Gastrocnemius medialis (tissue), 4 donors: Measurements from ENCODE around the gene CHURC1. TPM values are rescaled to one million over a fixed set of nuclear protein-coding genes. Genes with fewer than 3 reads are reported as not detected.

Source experiments
- ATAC-seq, 2 donors: fragments of 150-250 bp; one replicate each; pipeline ENCODE4 v1.9.1; 2016
- DNase-seq, 2 donors: peaks; one replicate each; pipeline ENCODE4 v3.0.0-alpha.2; 2019
- H3K27ac ChIP-seq, 4 donors: fragments of 200-600 bp; sonication (generic); 1 replicate in 1 of 4; 2 replicates in 3 of 4; pipeline ENCODE4 v1.5.1; 2016 to 2018; ENCODE audit warnings: mild to moderate bottlenecking in 2 of 4, moderate library complexity in 1 of 4
- H3K27me3 ChIP-seq, 3 donors: fragments of 200-600 bp; sonication (generic) in 2 of 3; 1 replicate in 1 of 3; 2 replicates in 2 of 3; pipeline versions ENCODE4 v1.5.1 to v1.6.0; 2016 to 2019; ENCODE audit warnings: mild to moderate bottlenecking in 1 of 3, moderate library complexity in 1 of 3
- H3K36me3 ChIP-seq, 2 donors: fragments of 200-600 bp; sonication (generic) in 1 of 2; one replicate each; pipeline ENCODE4 v1.5.1; 2017 to 2018
- H3K4me1 ChIP-seq, 2 donors: fragments of 200-600 bp; sonication (generic) in 1 of 2; one replicate each; pipeline ENCODE4 v1.5.1; 2016 to 2017; ENCODE audit warnings: mild to moderate bottlenecking in 2 of 2
- H3K4me3 ChIP-seq, 4 donors: fragments of 200-600 bp; sonication (generic) in 3 of 4; 1 replicate in 1 of 4; 2 replicates in 3 of 4; pipeline ENCODE4 v1.5.1; 2016 to 2019; ENCODE audit warnings: mild to moderate bottlenecking in 2 of 4
- H3K9me3 ChIP-seq, 3 donors: fragments of 200-600 bp; sonication (generic) in 2 of 3; 1 replicate in 1 of 3; 2 replicates in 2 of 3; pipeline ENCODE4 v1.5.1; 2016 to 2019
- POLR2A ChIP-seq, 2 donors: fragments of 450-650 bp; IDR thresholded peaks; one replicate each; pipeline ENCODE4 v1.6.1; 2017; ENCODE audit warnings: antibody characterized with exemption in 2 of 2, mild to moderate bottlenecking in 2 of 2, moderate library complexity in 2 of 2
- in situ Hi-C, 4 donors: fragments of 200-750 bp; cut with MboI; loops; one replicate each; pipeline versions ENCODE4 v1.15.0 to v1.8.0; 2017; ENCODE audit warnings: low sequenced_read_pairs in 4 of 4
- intact Hi-C: fragments of 100-400 bp; cut with DNase I; formaldehyde crosslinking; loops from one replicate; pipeline ENCODE4 v1.15.1; 2023; ENCODE audit warnings: low total_unique reads
- total RNA-seq, 4 donors: library from RNA; depleted of rRNA; stranded (reverse); fragments of >200 nt; gene quantifications; one replicate each; pipeline versions ENCODE4 v1.1.0 to v1.2.3, GENCODE V29; 2016
- TF ChIP-seq, protein P1 (sequence below), 5 experiments: fragments of 450-650 bp in 3 of 5; fragments of 200-600 bp in 2 of 5; sonication (generic) in 2 of 5; IDR thresholded peaks in 4 of 5; conservative IDR thresholded peaks in 1 of 5; 1 replicate in 4 of 5; 2 replicates in 1 of 5; pipeline ENCODE4 v1.5.1; 2016 to 2019; ENCODE audit warnings: antibody characterized with exemption in 5 of 5, mild to moderate bottlenecking in 3 of 5, moderate library complexity in 3 of 5

CHURC1 gene
- total RNA-seq, 4 donors from 2014 or later, result 47.9 to 108 (median 79.6) TPM

DNA sequence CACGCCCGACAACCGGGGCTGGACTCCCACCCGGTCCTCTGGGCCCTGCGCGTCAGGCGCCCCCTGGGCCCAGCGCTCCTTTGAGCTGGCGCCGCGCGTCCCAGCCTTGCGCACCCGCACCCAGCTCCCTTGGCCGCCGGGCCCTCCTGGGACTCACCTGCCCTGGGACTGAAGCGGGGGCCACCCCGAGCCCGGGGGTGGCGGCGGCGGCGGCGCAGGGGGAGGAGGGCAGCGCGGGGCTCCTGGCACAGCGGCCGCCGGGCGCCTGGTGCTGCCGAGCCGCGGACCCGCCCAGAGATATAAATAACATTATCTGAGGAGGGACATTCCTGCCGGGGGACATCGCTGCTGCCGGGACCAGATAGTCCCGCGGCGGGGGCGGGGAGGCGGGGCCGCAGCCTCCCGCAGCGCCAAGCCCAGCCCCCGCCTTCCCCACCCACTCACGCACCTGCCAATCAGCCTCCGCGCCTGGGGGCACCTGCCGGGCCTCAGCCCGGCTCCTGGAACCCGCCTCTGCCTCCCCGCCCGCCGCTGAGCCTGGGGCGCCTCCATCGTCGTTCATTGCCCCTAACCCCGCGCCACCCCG lies 34.5 kb upstream of the CHURC1 start, which contains the start of gene SPTB:
SPTB (minus strand) TSS at position 273 of the 586 bp plus-strand sequence. CDS start 56,813 bp downstream, outside the sequence.
- H3K27ac ChIP-seq, result peak within 1 kb of the TSS; percentile 98 to 100 (median 98)
- in situ Hi-C loops, result loop anchor here in 2 of 4 donors (5.0 to 10.0 kb wide), 3 partner anchors 37 to 205 kb away; no protein-coding TSS in a partner anchor

DNA sequence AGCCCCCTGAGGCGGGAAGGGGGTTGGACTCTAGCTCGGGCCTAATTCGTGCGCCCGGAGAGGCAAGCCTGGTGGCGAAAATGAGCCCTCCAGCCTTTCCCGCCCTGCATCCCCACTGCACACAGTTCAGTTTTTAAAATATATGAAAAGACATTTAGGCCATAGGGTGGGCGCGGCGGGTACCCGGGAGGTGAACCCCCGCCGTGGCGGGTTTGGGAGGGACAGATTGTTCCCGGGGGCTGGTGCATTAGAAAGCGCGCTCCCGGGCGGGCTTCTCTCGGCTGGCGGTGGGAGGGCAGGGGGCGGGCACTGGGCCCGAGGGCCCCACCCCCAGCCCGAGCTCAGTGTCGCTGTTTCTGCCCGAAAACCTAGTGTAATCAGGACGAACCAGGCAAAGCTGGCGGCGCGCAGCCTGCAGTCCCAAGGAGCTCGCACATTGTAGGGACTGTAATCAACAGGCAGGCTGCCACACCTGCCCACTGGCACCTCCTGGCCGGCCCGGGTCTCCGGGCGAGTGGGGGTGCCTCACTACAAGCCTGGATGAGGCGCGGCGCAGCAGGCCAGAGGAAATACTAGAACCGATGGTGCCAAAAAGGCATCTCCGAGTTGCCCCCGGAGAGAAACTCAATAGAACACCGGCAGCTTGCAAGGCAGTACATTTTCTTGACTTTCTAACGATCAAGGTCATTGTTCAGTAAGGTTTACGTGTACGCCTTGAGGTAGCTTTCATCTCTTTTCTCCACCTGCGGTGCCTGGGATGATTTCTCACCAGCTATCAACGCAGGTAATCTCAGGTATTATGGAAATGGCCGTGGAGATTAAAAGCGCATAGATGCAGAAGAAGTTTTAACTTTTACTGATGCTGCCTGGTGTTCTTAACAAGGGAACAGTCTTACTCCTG lies 33.8 kb upstream of the CHURC1 start:
- Histone ChIP-seq H3K9me3 (no peaks in the 10 kb centered on the region), H3K27ac (peak overlapping the region; percentile 98 to 100 (median 98)), H3K36me3 (no peaks in the 10 kb centered on the region), H3K4me3 (peak overlapping the region; percentile 73 to 84 (median 75)), H3K4me1 (peaks cover 19 to 38% of the 10 kb centered on the region in 2 donors), H3K27me3 (peaks cover 0 to 2% (median 0%) of the 10 kb centered on the region in 3 donors)
- DNase-seq, result peak in 1 of 2 donors; percentile 38
- ATAC-seq, result peak; percentile 16 to 29
- TF ChIP-seq, protein P1, sequence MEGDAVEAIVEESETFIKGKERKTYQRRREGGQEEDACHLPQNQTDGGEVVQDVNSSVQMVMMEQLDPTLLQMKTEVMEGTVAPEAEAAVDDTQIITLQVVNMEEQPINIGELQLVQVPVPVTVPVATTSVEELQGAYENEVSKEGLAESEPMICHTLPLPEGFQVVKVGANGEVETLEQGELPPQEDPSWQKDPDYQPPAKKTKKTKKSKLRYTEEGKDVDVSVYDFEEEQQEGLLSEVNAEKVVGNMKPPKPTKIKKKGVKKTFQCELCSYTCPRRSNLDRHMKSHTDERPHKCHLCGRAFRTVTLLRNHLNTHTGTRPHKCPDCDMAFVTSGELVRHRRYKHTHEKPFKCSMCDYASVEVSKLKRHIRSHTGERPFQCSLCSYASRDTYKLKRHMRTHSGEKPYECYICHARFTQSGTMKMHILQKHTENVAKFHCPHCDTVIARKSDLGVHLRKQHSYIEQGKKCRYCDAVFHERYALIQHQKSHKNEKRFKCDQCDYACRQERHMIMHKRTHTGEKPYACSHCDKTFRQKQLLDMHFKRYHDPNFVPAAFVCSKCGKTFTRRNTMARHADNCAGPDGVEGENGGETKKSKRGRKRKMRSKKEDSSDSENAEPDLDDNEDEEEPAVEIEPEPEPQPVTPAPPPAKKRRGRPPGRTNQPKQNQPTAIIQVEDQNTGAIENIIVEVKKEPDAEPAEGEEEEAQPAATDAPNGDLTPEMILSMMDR (IDR thresholded peaks at IDR 0.05 in 4 of 5, conservative IDR thresholded peaks at IDR 0.05 in 1 of 5), result peak in 1 of 5 experiments; percentile 29
- TF ChIP-seq POLR2A (IDR thresholded peaks at IDR 0.05), result no peak
- intact Hi-C loops (no loop called here), in situ Hi-C loops (loop anchor here in 1 of 4 donors (10.0 kb wide), 1 partner anchor 206 kb away; no protein-coding TSS in a partner anchor)

More for the DNA sequence above, 34.5 kb upstream of the CHURC1 start, which contains the start of gene SPTB:
- ATAC-seq (peak; percentile 72 to 76), DNase-seq (peak; percentile 83 to 88)
- Histone ChIP-seq H3K27me3 (peaks cover 0 to 2% (median 0%) of the 10 kb centered on the region in 3 donors), H3K4me1 (peaks cover 27 to 45% of the 10 kb centered on the region in 2 donors), H3K36me3 (no peaks in the 10 kb centered on the region), H3K4me3 (peak within 1 kb of the TSS; percentile 73 to 84 (median 75)), H3K9me3 (no peaks in the 10 kb centered on the region)
- intact Hi-C loops, result loop anchor here (1.0 kb wide), 2 partner anchors 37 to 53 kb away; no protein-coding TSS in a partner anchor
- peak; percentile 90 to 93 for TF ChIP-seq POLR2A (IDR thresholded peaks at IDR 0.05)
- TF ChIP-seq, protein P1 (IDR thresholded peaks at IDR 0.05 in 4 of 5, conservative IDR thresholded peaks at IDR 0.05 in 1 of 5), result no peak

DNA sequence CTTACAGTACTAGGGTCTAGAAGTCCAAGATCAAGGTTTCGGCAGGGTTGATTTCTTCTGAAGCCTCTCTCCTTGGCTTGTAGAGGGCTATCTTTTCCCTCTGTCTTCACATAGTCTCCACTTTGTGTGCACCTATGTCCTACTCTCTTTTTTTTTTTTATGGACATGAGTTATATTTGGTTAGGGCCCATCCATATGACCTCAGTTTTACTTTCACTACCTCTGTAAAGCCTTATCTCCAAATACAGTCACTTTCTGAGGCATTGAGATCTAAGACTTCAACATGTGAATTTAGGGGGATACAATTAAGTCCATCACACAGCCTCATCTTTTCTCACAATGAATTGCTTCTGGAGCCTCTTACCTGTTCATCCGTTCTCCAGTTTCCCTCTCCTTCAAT lies 28.7 kb upstream of the CHURC1 start:
- in situ Hi-C loops, result loop anchor here in 1 of 4 donors (10.0 kb wide), 1 partner anchor 211 kb away; no protein-coding TSS in a partner anchor

DNA sequence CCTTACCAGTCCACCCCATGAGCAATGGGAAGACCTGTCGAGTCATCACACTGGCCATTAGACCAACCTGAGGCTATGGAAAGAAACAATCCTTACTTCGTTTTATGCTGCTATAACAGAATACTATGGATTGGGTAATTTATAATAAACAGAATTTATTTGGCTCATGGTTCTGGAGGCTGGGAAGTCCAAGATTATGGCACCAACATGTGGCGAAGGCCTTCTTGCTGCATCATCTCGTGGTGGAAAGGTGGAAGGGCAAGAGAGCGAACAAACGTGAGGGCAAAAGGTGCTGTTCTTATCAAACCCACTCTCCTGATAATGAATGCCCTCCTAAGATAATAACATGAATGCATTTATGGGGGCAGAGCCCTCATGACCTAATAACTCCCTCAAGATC lies 24.9 kb upstream of the CHURC1 start:
- in situ Hi-C loops (loop anchor here in 1 of 4 donors (10.0 kb wide), 1 partner anchor 215 kb away; no protein-coding TSS in a partner anchor), intact Hi-C loops (no loop called here)
- no peak for ATAC-seq

More for the DNA sequence above, 28.7 kb upstream of the CHURC1 start:
- no peak for TF ChIP-seq POLR2A (IDR thresholded peaks at IDR 0.05)
- TF ChIP-seq, protein P1 (IDR thresholded peaks at IDR 0.05 in 4 of 5, conservative IDR thresholded peaks at IDR 0.05 in 1 of 5), result no peak
- no peaks in the 10 kb centered on the region for H3K9me3 ChIP-seq
- intact Hi-C loops, result no loop called here
- no peaks in the 10 kb centered on the region for H3K36me3 ChIP-seq
- DNase-seq, result no peak
- H3K4me3 ChIP-seq, result no peak overlapping the region
- H3K27ac ChIP-seq, result no peak overlapping the region
- peaks cover 0 to 4% of the 10 kb centered on the region in 2 donors for H3K4me1 ChIP-seq
- no peak for ATAC-seq
- H3K27me3 ChIP-seq, result peaks cover 0 to 2% (median 0%) of the 10 kb centered on the region in 3 donors

More for the DNA sequence above, 24.9 kb upstream of the CHURC1 start:
- Histone ChIP-seq H3K4me3 (no peak overlapping the region), H3K27me3 (no peaks in the 10 kb centered on the region), H3K27ac (no peak overlapping the region), H3K36me3 (no peaks in the 10 kb centered on the region), H3K9me3 (no peaks in the 10 kb centered on the region), H3K4me1 (peaks cover 0 to 12% of the 10 kb centered on the region in 2 donors)
- TF ChIP-seq, protein P1 (IDR thresholded peaks at IDR 0.05 in 4 of 5, conservative IDR thresholded peaks at IDR 0.05 in 1 of 5), result no peak
- TF ChIP-seq POLR2A (IDR thresholded peaks at IDR 0.05), result no peak
- DNase-seq, result no peak
